DOHH2 (cell line): ENCODE results near the gene PCDH7.

Experiments
- EZH2phosphoT487 ChIP-seq: fragments of 200-600 bp; sonication (generic); IDR thresholded peaks from 2 replicates; pipeline ENCODE4 v1.6.1; 2017; ENCODE audit warnings: borderline replicate concordance, mild to moderate bottlenecking, antibody characterized with exemption, low read length, moderate library complexity, mixed read lengths
- TF ChIP-seq, protein P1 (sequence below): fragments of 200-600 bp; sonication (generic); IDR thresholded peaks from one replicate; pipeline ENCODE4 v1.5.1; 2014; ENCODE audit warnings: antibody characterized with exemption, mild to moderate bottlenecking, low read depth, low read length; ENCODE audit not compliant: poor library complexity, severe bottlenecking

DNA sequence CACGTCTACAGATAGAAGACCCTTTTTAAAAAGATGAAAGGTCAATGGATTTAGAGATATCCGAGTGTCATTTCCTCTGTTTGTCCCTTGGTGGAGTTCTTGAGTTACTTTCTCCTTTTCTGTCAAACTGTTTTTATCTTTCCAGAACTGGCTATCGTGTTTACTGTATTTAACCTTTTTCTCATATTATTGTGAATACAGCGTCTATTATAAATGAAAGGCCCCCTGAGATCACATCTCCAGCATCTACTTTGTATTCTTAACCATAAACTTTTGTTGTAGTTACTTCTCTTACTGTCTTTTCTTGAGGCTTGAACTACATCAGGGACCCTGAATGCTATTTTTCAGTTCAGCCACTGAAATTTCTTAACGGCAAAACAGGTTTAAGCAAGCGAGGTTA, 4.0 kb upstream of the PCDH7 start:
- TF ChIP-seq, protein P1, sequence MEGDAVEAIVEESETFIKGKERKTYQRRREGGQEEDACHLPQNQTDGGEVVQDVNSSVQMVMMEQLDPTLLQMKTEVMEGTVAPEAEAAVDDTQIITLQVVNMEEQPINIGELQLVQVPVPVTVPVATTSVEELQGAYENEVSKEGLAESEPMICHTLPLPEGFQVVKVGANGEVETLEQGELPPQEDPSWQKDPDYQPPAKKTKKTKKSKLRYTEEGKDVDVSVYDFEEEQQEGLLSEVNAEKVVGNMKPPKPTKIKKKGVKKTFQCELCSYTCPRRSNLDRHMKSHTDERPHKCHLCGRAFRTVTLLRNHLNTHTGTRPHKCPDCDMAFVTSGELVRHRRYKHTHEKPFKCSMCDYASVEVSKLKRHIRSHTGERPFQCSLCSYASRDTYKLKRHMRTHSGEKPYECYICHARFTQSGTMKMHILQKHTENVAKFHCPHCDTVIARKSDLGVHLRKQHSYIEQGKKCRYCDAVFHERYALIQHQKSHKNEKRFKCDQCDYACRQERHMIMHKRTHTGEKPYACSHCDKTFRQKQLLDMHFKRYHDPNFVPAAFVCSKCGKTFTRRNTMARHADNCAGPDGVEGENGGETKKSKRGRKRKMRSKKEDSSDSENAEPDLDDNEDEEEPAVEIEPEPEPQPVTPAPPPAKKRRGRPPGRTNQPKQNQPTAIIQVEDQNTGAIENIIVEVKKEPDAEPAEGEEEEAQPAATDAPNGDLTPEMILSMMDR, result peak; percentile 60
- no peak for TF ChIP-seq EZH2phosphoT487
